Smooth muscle cell (in vitro differentiated cells): ENCODE measurements around the gene KMT2C. TPM values are rescaled to one million over a fixed set of nuclear protein-coding genes. Genes with fewer than 3 reads are reported as not detected.

Experiments used
- DNase-seq: peaks from one replicate; lab custom pipeline; 2025; ENCODE audit not compliant: unreplicated experiment; lab: John Stamatoyannopoulos, UW
- H2AFZ ChIP-seq: fragments of 200-600 bp; sonication (generic); 2 replicates; pipeline ENCODE4 v1.6.0; 2016; ENCODE audit warnings: antibody characterized with exemption, low read depth, mild to moderate bottlenecking
- H3F3A ChIP-seq: fragments of 200-600 bp; sonication (generic); 2 replicates; pipeline ENCODE4 v1.6.0; 2017; ENCODE audit warnings: antibody characterized with exemption, low read depth
- H3K27ac ChIP-seq: fragments of 200-600 bp; sonication (generic); 2 replicates; pipeline ENCODE4 v1.5.1; 2016; ENCODE audit warnings: low read depth, mild to moderate bottlenecking
- H3K27me3 ChIP-seq: fragments of 200-600 bp; sonication (generic); 2 replicates; pipeline ENCODE4 v1.6.1; 2016; ENCODE audit warnings: low read depth, mild to moderate bottlenecking
- H3K36me3 ChIP-seq: fragments of 200-600 bp; sonication (generic); 2 replicates; pipeline ENCODE4 v1.5.1; 2016; ENCODE audit warnings: low read depth
- H3K4me1 ChIP-seq: fragments of 200-600 bp; sonication (generic); 2 replicates; pipeline ENCODE4 v1.5.1; 2016; ENCODE audit warnings: low read depth
- H3K4me2 ChIP-seq: fragments of 200-600 bp; sonication (generic); 2 replicates; pipeline ENCODE4 v1.6.0; 2016; ENCODE audit warnings: mild to moderate bottlenecking
- H3K4me3 ChIP-seq: fragments of 200-600 bp; sonication (generic); 2 replicates; pipeline ENCODE4 v1.5.1; 2016; ENCODE audit warnings: mild to moderate bottlenecking
- H3K79me2 ChIP-seq: fragments of 200-600 bp; sonication (generic); 2 replicates; pipeline ENCODE4 v1.6.0; 2016; ENCODE audit warnings: low read depth, mild to moderate bottlenecking
- H3K9ac ChIP-seq: fragments of 200-600 bp; sonication (generic); 2 replicates; pipeline ENCODE4 v1.6.0; 2016; ENCODE audit warnings: low read depth
- H3K9me3 ChIP-seq: fragments of 200-600 bp; sonication (generic); replicated peaks from 2 replicates; pipeline ENCODE4 v1.5.1; 2016; ENCODE audit warnings: low read depth
- H4K20me1 ChIP-seq: fragments of 200-600 bp; sonication (generic); 2 replicates; pipeline ENCODE4 v1.6.0; 2016; ENCODE audit warnings: low read depth
- CTCF ChIP-seq: fragments of 200-600 bp; sonication (generic); IDR thresholded peaks from 2 replicates; pipeline ENCODE4 v1.5.1; 2017; ENCODE audit warnings: borderline replicate concordance, mild to moderate bottlenecking, antibody characterized with exemption; ENCODE audit not compliant: insufficient read depth, poor library complexity, severe bottlenecking
- WGBS: methylation state at CpG from one replicate; pipeline ENCODE4 v1.1.7; 2016; ENCODE audit warnings: low lambda C conversion rate; 5-methylcytosine and 5-hydroxymethylcytosine counted together
- polyA plus RNA-seq: library from polyadenylated mRNA; unstranded; fragments of >200 nt; fragmentation: Nextera tagmentation; extraction: Ambion mirVana; gene quantifications from 2 replicates; pipeline ENCODE4 v1.2.1, GENCODE V29; 2016
- total RNA-seq: library from RNA; depleted of rRNA; stranded (reverse); fragments of >200 nt; gene quantifications from 2 replicates; pipeline ENCODE4 v1.2.3, GENCODE V29; 2014

Gene KMT2C
- total and polyA plus RNA-seq, 2 experiments from 2014 or later: 10.1 to 36.7 TPM

- TF ChIP-seq CTCF: no peak
- Histone ChIP-seq H2AFZ (no peak overlapping the region), H3K9me3 (no peaks in the 10 kb centered on the region), H3K79me2 (no peaks in the 10 kb centered on the region), H3K27me3 (no peaks in the 10 kb centered on the region), H3K4me2 (no peak overlapping the region), H4K20me1 (peaks cover 4% of the 10 kb centered on the region), H3K9ac (no peak overlapping the region), H3K4me3 (no peak overlapping the region), H3K27ac (peak overlapping the region; percentile 9), H3K36me3 (peaks cover 15% of the 10 kb centered on the region), H3K4me1 (no peaks in the 10 kb centered on the region), H3F3A (no peaks in the 10 kb centered on the region)
- DNase-seq: no peak
- 90% methylated on average over 3 of the region's 3 CpGs for WGBS
Observed at GRCh38 chr7:152202056-152202455, 233.7 kb downstream of the KMT2C start.

- Histone ChIP-seq H2AFZ (no peak overlapping the region), H3K27me3 (no peaks in the 10 kb centered on the region), H3K9me3 (no peaks in the 10 kb centered on the region), H4K20me1 (peaks cover 8% of the 10 kb centered on the region), H3K9ac (no peak overlapping the region), H3F3A (no peaks in the 10 kb centered on the region), H3K27ac (peak overlapping the region; percentile 23), H3K4me2 (no peak overlapping the region), H3K4me3 (no peak overlapping the region), H3K4me1 (no peaks in the 10 kb centered on the region), H3K79me2 (no peaks in the 10 kb centered on the region), H3K36me3 (peaks cover 16% of the 10 kb centered on the region)
- TF ChIP-seq CTCF: no peak
- WGBS: 93% methylated on average over 6 of the region's 6 CpGs
- DNase-seq: no peak
Observed at GRCh38 chr7:152200395-152200794, 235.4 kb downstream of the KMT2C start.

GRCh38 chr7:152196391-152196790 is 239.4 kb downstream of the KMT2C start:
- no peak overlapping the region for H3K27ac ChIP-seq
- DNase-seq: no peak
- H3K36me3 ChIP-seq: peaks cover 32% of the 10 kb centered on the region
- H2AFZ ChIP-seq: no peak overlapping the region
- no peaks in the 10 kb centered on the region for H3K9me3 ChIP-seq
- H3K4me3 ChIP-seq: no peak overlapping the region
- H3K27me3 ChIP-seq: no peaks in the 10 kb centered on the region
- no peak for TF ChIP-seq CTCF
- no peaks in the 10 kb centered on the region for H3K79me2 ChIP-seq
- H3K9ac ChIP-seq: no peak overlapping the region
- WGBS: 91% methylated on average over 4 of the region's 4 CpGs
- no peak overlapping the region for H3K4me2 ChIP-seq
- H3F3A ChIP-seq: no peaks in the 10 kb centered on the region
- no peaks in the 10 kb centered on the region for H3K4me1 ChIP-seq
- peaks cover 7% of the 10 kb centered on the region for H4K20me1 ChIP-seq

- no peaks in the 10 kb centered on the region for H3K27me3 ChIP-seq
- no peak overlapping the region for H3K4me2 ChIP-seq
- H3K27ac ChIP-seq: no peak overlapping the region
- peaks cover 7% of the 10 kb centered on the region for H4K20me1 ChIP-seq
- WGBS: 98% methylated on average over 4 of the region's 4 CpGs
- no peak overlapping the region for H3K9ac ChIP-seq
- H3K9me3 ChIP-seq: no peaks in the 10 kb centered on the region
- no peak overlapping the region for H3K4me3 ChIP-seq
- no peak overlapping the region for H2AFZ ChIP-seq
- peaks cover 28% of the 10 kb centered on the region for H3K36me3 ChIP-seq
- no peaks in the 10 kb centered on the region for H3K4me1 ChIP-seq
- no peaks in the 10 kb centered on the region for H3K79me2 ChIP-seq
- H3F3A ChIP-seq: no peaks in the 10 kb centered on the region
- DNase-seq: no peak
- no peak for TF ChIP-seq CTCF
Observed at GRCh38 chr7:152193880-152194279, 241.9 kb downstream of the KMT2C start.
